Neural progenitor cell (in vitro differentiated cells): ENCODE data around the gene TLR4.

Source experiments
- EZH2 ChIP-seq: fragments of 200-600 bp; sonication (generic); IDR thresholded peaks from 2 replicates; pipeline ENCODE4 v1.6.1; 2017; ENCODE audit warnings: antibody characterized with exemption, mild to moderate bottlenecking, moderate library complexity
- EZH2phosphoT487 ChIP-seq: fragments of 200-600 bp; sonication (generic); IDR thresholded peaks from 2 replicates; pipeline ENCODE4 v1.6.1; 2017; ENCODE audit warnings: antibody characterized with exemption
- TF ChIP-seq, protein P1 (sequence below): fragments of 200-600 bp; sonication (generic); IDR thresholded peaks from 2 replicates; pipeline ENCODE4 v1.5.1; 2017; ENCODE audit warnings: antibody characterized with exemption, mild to moderate bottlenecking

DNA sequence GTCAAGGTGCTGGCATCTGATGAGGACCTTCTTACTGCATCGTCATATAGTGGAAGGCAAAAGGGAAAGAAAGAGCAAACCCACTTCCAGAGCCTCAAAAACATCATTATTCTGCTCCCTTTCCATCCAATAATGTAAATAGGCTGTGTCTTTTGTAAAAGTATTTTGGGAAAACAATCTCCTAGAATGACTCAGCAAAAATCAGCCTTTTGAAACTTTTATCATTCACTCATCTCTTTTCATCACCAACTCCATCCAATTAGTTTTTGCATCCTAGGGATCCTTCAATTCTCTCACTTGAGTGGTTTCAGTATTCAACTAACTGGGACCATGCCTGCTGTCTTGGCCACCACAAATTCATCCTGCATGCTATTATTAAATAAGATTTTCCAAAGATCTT, 39.8 kb upstream of the TLR4 start:
- TF ChIP-seq, protein P1, sequence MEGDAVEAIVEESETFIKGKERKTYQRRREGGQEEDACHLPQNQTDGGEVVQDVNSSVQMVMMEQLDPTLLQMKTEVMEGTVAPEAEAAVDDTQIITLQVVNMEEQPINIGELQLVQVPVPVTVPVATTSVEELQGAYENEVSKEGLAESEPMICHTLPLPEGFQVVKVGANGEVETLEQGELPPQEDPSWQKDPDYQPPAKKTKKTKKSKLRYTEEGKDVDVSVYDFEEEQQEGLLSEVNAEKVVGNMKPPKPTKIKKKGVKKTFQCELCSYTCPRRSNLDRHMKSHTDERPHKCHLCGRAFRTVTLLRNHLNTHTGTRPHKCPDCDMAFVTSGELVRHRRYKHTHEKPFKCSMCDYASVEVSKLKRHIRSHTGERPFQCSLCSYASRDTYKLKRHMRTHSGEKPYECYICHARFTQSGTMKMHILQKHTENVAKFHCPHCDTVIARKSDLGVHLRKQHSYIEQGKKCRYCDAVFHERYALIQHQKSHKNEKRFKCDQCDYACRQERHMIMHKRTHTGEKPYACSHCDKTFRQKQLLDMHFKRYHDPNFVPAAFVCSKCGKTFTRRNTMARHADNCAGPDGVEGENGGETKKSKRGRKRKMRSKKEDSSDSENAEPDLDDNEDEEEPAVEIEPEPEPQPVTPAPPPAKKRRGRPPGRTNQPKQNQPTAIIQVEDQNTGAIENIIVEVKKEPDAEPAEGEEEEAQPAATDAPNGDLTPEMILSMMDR = no peak
- TF ChIP-seq EZH2phosphoT487 (no peak), EZH2 (no peak)
